H1 (cell line): Measurements from ENCODE around the gene PBX1. TPM values are rescaled to one million over a fixed set of nuclear protein-coding genes. Genes with fewer than 3 reads are reported as not detected.

Experiments
- EP300 ChIP-seq, 2 experiments: IDR thresholded peaks; 1 replicate in 1 of 2; 2 replicates in 1 of 2; pipeline ENCODE4 v1.6.1; 2011 to 2012; ENCODE audit warnings: low read depth in 2 of 2, low read length in 2 of 2, mild to moderate bottlenecking in 2 of 2, borderline replicate concordance in 1 of 2, inconsistent platforms in 1 of 2, moderate library complexity in 1 of 2
- EZH2 ChIP-seq: fragments of 200-600 bp; sonication (generic); IDR thresholded peaks from 2 replicates; pipeline ENCODE4 v1.7.1; 2012; ENCODE audit warnings: low read depth, mild to moderate bottlenecking, moderate library complexity, low read length, inconsistent platforms; ENCODE audit not compliant: severe bottlenecking
- KDM1A ChIP-seq: fragments of 200-600, 300-600 bp; sonication (generic); IDR thresholded peaks from 2 replicates; pipeline ENCODE4 v1.7.1; 2016; ENCODE audit warnings: mild to moderate bottlenecking, low read length, borderline replicate concordance
- KDM5A ChIP-seq: fragments of 200-600 bp; IDR thresholded peaks from 2 replicates; pipeline ENCODE4 v1.7.1; 2012; ENCODE audit warnings: mild to moderate bottlenecking, low read length, inconsistent platforms, mixed read lengths
- RBBP5 ChIP-seq: IDR thresholded peaks from 2 replicates; pipeline ENCODE4 v1.7.1; 2012; ENCODE audit warnings: low read depth, mild to moderate bottlenecking, inconsistent platforms, low read length, moderate library complexity, borderline replicate concordance
- SAP30 ChIP-seq: fragments of 300-600 bp; sonication (generic); IDR thresholded peaks from 2 replicates; pipeline ENCODE4 v1.7.1; 2012; ENCODE audit warnings: low read length, moderate library complexity, mild to moderate bottlenecking, inconsistent platforms; ENCODE audit not compliant: insufficient read depth, insufficient replicate concordance
- SP1 ChIP-seq: IDR thresholded peaks from 2 replicates; pipeline ENCODE4 v1.6.1; 2011; ENCODE audit warnings: low read depth, low read length
- SUZ12 ChIP-seq: fragments of 200-600 bp; sonication (generic); IDR thresholded peaks from 2 replicates; pipeline ENCODE4 v1.6.1; 2012; ENCODE audit warnings: mild to moderate bottlenecking, inconsistent platforms, low read length, moderate library complexity, mixed read lengths
- polyA plus RNA-seq, 7 experiments: library from polyadenylated mRNA; depleted of rRNA in 3 of 7; stranded (reverse) in 5 of 7; unstranded in 2 of 7; fragments of >200 nt in 5 of 7; fragments of 200-250 nt in 2 of 7; gene quantifications; 1 replicate in 5 of 7; 2 replicates in 1 of 7; 4 replicates in 1 of 7; pipeline versions ENCODE4 v1.2.1 to v1.2.3, GENCODE V29; 2011 to 2013; ENCODE audit warnings: missing spikeins in 2 of 7, mixed read lengths in 2 of 7
- total RNA-seq: library from RNA; stranded (reverse); fragmentation: NEBNext Ultra II Directional; extraction: Animal tissue kit (Norgen Biotek cat#: 25700); gene quantifications from 2 replicates; pipeline ENCODE4 v1.2.1, GENCODE V29; 2021

PBX1 gene
- total and polyA plus RNA-seq, 2 of the 8 experiments (the other 6 are each of a cell fraction or from before 2014, with no cell fraction given): 87.4 to 124 TPM

DNA sequence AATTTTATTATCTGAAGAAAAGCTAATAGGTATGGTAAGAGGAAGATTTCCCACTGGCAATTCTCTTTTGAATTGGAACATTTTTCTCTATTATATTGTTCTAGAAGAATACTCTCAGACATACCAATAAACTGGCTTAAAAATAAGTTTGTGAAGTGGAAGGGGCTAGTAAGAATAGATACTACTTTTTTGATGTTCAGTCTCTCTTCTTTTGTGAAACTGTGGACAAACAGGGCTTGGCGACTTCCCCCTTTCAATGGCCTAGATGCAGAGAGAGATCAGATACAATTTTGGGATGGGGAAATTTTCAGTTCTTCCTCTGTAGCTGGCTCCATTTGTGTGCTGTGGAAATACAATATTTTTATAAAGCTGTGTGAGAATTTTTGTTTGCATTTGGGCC, 2.5 kb downstream of the PBX1 start (continued):
- TF ChIP-seq EZH2: no peak
- TF ChIP-seq SP1: no peak
- TF ChIP-seq KDM1A: no peak
- no peak for TF ChIP-seq RBBP5
- TF ChIP-seq SAP30: no peak
- TF ChIP-seq EP300 (IDR thresholded peaks at IDR 0.05; ENCODE audit: borderline replicate concordance in 1 of 2, low read depth in 2 of 2, low read length in 2 of 2): no peak
- no peak for TF ChIP-seq SUZ12
- no peak for TF ChIP-seq KDM5A
